ENCODE data around the gene AP3S2.

The AP3S2 gene

GRCh38 chr15:89810837-89811236 is 83.0 kb downstream of the AP3S2 start:
- TF ChIP-seq GATA2 (IDR thresholded peaks at IDR 0.05; ENCODE audit: low read depth, low read length) (no peak), GATA3 (IDR thresholded peaks at IDR 0.05; ENCODE audit: low read depth, low read length) (no peak)

DNA sequence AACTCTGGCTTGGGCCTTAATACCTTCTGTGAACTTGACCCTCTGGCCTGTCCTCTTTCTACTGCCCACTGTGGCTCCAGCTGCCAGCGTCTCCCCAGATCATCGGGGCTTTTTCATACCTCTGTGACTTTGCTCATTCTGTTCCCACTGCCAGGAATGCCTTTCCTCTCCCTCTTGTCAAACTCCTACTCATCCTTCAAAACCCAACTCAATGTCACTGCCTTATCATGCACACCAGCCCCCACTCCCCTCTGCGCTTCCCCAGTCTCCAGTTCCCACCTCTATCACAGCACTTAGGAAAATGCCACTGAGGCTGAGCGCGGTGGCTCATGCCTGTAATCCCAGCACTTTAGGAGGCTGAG is 84.0 kb downstream of the AP3S2 start:
- no peak for TF ChIP-seq GATA2 (IDR thresholded peaks at IDR 0.05; ENCODE audit: low read depth, low read length)
- no peak for TF ChIP-seq GATA3 (IDR thresholded peaks at IDR 0.05; ENCODE audit: low read depth, low read length)

- no peak for TF ChIP-seq GATA3 (IDR thresholded peaks at IDR 0.05; ENCODE audit: low read depth, low read length)
- TF ChIP-seq GATA2 (IDR thresholded peaks at IDR 0.05; ENCODE audit: low read depth, low read length) = no peak
Measured at GRCh38 chr15:89809093-89809786, 84.6 kb downstream of the AP3S2 start.

DNA sequence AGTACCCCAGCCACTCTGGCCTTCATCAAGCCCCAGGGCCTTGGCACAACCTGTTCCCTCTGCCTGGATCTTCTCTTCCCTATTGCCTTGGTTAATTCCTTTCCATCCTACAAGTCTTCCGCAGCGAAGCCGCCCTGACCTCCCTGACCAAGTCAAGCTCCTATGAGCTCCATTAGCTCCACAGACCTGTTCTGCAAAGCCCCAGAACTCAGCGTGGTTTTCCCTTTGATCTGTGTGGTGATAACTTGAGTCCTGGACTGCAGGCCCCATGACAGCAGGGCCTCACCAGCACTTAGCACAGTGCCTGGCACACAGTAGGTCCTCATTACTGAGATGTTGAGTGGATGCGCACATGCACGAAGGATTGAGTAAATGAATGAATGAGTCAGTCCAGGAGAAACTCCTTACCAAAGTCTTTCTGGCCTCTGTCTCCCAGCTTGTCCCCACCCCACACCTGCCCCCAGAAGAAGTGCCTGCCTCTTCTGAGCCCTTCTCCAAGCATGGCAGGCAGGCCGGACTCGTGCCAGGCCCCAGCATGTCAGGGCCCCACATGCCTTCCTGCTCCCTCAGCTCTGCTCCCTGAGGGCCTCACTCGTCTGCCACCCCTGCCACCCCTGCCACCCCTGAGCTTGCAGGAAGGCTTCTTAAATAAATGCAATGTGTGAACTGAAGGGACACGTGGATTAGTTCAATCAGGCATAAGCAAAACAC is 85.5 kb downstream of the AP3S2 start:
- TF ChIP-seq GATA3 (IDR thresholded peaks at IDR 0.05; ENCODE audit: low read depth, low read length) (no peak), GATA2 (IDR thresholded peaks at IDR 0.05; ENCODE audit: low read depth, low read length) (no peak)

DNA sequence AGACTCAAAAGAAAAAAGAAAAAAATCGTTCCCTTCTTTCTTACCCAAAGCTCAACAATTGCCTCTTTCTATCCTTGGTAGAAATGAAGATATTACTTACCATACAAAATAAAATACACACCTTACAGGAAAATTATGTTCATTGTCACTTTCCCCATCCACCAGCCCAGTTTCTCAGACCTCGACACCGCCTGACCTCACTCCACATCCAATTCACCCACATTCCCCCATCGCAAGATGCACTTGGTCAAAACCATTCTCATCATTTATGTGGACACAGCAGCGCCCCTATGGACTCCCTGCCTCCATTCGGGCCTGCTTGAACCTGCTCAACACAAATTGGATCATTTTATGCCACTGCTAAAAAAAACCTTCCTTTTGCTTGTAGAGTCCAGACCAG is 86.1 kb downstream of the AP3S2 start:
- no peak for TF ChIP-seq GATA2 (IDR thresholded peaks at IDR 0.05; ENCODE audit: low read depth, low read length)
- no peak for TF ChIP-seq GATA3 (IDR thresholded peaks at IDR 0.05; ENCODE audit: low read depth, low read length)

GRCh38 chr15:89806559-89807550 is 86.9 kb downstream of the AP3S2 start:
- TF ChIP-seq GATA2 (IDR thresholded peaks at IDR 0.05; ENCODE audit: low read depth, low read length) (no peak), GATA3 (IDR thresholded peaks at IDR 0.05; ENCODE audit: low read depth, low read length) (no peak)

DNA sequence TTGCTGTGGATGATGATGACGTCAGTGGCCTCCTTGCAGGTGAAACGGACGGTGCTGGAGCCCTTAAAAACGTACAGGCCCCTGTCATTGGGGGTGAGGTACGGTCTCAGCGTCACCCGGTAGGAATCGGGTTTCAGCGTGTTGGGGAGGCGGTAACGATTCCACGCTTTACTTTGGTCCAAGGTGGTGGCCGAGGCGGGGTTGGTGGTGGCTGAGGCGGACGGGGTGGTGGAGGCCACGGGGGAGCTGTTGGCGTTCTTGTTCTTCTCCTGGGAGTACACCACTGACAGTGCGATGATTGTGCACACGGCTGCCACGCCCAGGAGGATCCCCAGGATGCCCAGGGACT is 87.6 kb downstream of the AP3S2 start:
- TF ChIP-seq GATA2 (IDR thresholded peaks at IDR 0.05; ENCODE audit: low read depth, low read length) (no peak), GATA3 (IDR thresholded peaks at IDR 0.05; ENCODE audit: low read depth, low read length) (no peak)

DNA sequence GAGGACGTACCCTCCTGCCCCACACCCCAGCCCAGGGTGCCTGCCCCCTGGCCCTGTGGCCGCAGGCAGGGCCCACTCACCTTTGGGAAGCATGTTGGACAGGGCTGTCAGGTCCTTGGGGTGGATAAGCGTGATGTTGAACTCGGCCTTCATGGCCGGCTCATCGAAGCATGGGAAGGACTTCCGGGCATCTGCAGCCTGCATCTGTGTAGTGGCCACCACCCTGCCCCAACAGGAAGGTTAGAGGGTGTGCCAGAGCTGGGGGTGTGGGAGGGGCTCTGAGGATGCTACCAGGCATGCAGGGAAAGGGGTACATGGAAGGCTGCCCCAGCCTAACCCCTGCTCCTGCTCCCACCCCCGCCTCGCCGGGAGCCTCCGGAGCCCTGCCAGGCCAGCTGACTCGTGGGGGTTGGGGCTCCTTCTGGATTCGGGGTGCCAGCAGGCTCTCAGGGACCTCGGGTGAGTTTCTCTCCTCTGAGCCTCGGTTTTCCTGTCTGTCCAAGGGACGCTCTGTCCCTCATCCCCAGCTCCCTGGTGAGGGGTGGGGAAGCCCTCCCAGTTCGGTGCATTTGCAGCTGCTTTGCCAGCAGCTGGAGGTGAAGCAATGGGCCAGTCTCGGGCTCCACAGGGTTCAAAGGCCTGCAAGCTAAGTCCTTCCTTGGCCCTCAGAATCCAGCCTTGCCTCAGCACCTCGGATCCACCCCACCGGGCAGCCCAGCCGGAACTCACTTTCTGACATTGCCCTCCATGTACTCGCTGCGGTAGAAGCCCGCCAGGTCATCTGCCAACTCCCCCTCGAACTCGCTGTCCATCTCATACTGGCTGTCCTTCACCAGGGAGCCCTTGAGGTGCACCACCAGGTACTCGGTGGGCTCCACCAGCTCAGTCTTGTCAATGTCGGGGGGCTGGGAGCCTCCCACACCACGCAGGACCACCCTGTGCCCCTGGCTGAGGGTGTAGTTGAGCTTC is 88.3 kb downstream of the AP3S2 start:
- no peak for TF ChIP-seq GATA2 (IDR thresholded peaks at IDR 0.05; ENCODE audit: low read depth, low read length)
- TF ChIP-seq GATA3 (IDR thresholded peaks at IDR 0.05; ENCODE audit: low read depth, low read length) = no peak

DNA sequence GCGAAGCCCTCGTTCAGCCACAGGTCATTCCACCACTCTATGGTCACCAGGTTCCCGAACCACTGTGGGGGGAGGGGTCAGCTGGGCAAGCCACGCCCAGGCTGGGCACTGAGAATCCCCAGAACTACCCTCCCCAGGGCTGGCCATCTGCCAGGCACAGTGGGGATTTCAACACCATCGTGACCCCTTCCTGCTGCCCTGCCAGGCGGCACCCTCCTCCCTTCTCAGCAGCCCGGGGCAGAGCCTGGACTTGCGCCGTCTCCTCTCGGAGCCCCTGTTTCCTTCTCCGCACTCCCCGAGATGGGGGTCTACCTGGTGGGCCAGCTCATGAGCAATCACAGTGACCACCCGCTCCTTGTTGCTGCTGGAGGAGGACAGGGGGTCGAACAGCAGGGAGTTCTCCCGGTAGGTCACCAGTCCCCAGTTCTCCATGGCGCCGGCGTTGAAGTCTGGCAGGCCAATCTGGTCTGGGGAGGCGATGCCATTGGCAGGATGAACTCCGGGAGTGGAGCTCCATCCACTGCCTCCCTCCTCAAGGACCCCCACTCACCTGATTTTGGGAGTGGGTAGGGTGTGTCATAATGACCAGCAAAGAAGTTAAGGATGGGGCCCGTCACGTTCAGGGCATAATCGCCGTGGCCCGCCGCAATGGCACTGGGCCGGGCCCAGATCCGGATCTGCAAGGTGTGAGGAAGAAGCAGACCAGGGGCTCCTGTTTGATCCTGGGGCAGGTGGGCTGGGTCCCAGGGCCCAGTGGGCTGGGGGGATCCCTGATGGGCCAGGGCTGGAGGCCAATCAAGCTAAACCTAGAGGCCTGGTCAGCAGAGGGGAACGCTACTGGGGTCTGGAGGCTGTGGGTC is 89.6 kb downstream of the AP3S2 start:
- TF ChIP-seq GATA2 (IDR thresholded peaks at IDR 0.05; ENCODE audit: low read depth, low read length) (no peak), GATA3 (IDR thresholded peaks at IDR 0.05; ENCODE audit: low read depth, low read length) (no peak)

GRCh38 chr15:89802986-89803824 is 90.6 kb downstream of the AP3S2 start:
- TF ChIP-seq GATA3 (IDR thresholded peaks at IDR 0.05; ENCODE audit: low read depth, low read length) (no peak), GATA2 (IDR thresholded peaks at IDR 0.05; ENCODE audit: low read depth, low read length) (no peak)

- TF ChIP-seq GATA3 (IDR thresholded peaks at IDR 0.05; ENCODE audit: low read depth, low read length) (no peak), GATA2 (IDR thresholded peaks at IDR 0.05; ENCODE audit: low read depth, low read length) (no peak)
Measured at GRCh38 chr15:89802231-89802928, 91.4 kb downstream of the AP3S2 start.

Data from SH-SY5Y (cell line).